WTC11 (cell line): ENCODE results near the gene ETFB. TPM values are rescaled to one million over a fixed set of nuclear protein-coding genes. Genes with fewer than 3 reads are reported as not detected.

Experiments
- ATAC-seq: fragments of 200-7000 bp; cut with Tn5 transposase; 2 replicates; pipeline ENCODE4 v1.10.0; 2021; ENCODE audit warnings: mild to moderate bottlenecking, moderate library complexity
- CTCF ChIA-PET: fragments of 300-600 bp; sonication (Branson Sonifier 250); formaldehyde crosslinking; loops from one replicate; lab custom pipeline; 2021; ENCODE audit warnings: antibody characterized with exemption; lab: Charles Lee
- POLR2A ChIA-PET: fragments of 350-600 bp; sonication (Branson Sonifier 250); formaldehyde crosslinking; loops from one replicate; lab custom pipeline; 2021; ENCODE audit warnings: antibody characterized with exemption; lab: Charles Lee
- DNase-seq: peaks from one replicate; pipeline ENCODE4 v3.0.0; 2021; ENCODE audit warnings: low spot score
- H3K27ac Mint-ChIP-seq: 2 replicates; pipeline ENCODE4 v1.8.0; 2021; ENCODE audit warnings: mixed read lengths
- H3K27me3 Mint-ChIP-seq: 2 replicates; pipeline ENCODE4 v1.8.0; 2021; ENCODE audit warnings: low read depth, mild to moderate bottlenecking, moderate library complexity, mixed read lengths
- H3K36me3 Mint-ChIP-seq: 2 replicates; pipeline ENCODE4 v1.8.0; 2021; ENCODE audit warnings: mixed read lengths
- H3K4me1 Mint-ChIP-seq: 2 replicates; pipeline ENCODE4 v1.8.0; 2022; ENCODE audit warnings: mixed read lengths
- H3K4me3 Mint-ChIP-seq: 2 replicates; pipeline ENCODE4 v1.8.0; 2021; ENCODE audit warnings: mild to moderate bottlenecking, moderate library complexity, mixed read lengths
- H3K9me3 Mint-ChIP-seq: 2 replicates; pipeline ENCODE4 v1.8.0; 2021; ENCODE audit warnings: mixed read lengths
- CBFB ChIP-seq: sonication (generic); formaldehyde crosslinking; IDR thresholded peaks from 2 replicates; pipeline ENCODE4 v1.8.1; 2022; ENCODE audit warnings: mild to moderate bottlenecking, low read depth, missing genetic modification reagents
- KAT7 ChIP-seq: sonication (generic); formaldehyde crosslinking; IDR thresholded peaks from 2 replicates; pipeline ENCODE4 v1.8.1; 2023; ENCODE audit warnings: missing genetic modification reagents, mild to moderate bottlenecking, borderline replicate concordance
- PRRX2 ChIP-seq: fragments of 250-450 bp; sonication (Bioruptor Pico); IDR thresholded peaks from 2 replicates; pipeline ENCODE4 v1.8.0; 2021; ENCODE audit warnings: mild to moderate bottlenecking
- TEAD1 ChIP-seq: sonication (generic); formaldehyde crosslinking; IDR thresholded peaks from 2 replicates; pipeline ENCODE4 v1.8.0; 2022; ENCODE audit warnings: mild to moderate bottlenecking, missing genetic modification reagents
- TEAD4 ChIP-seq: sonication (generic); formaldehyde crosslinking; IDR thresholded peaks from 2 replicates; pipeline ENCODE4 v1.8.0; 2022; ENCODE audit warnings: mild to moderate bottlenecking, missing genetic modification reagents
- TP53 ChIP-seq: sonication (generic); formaldehyde crosslinking; IDR thresholded peaks from 2 replicates; pipeline ENCODE4 v1.8.1; 2023; ENCODE audit warnings: mild to moderate bottlenecking, missing genetic modification reagents
- ZNF423 ChIP-seq: fragments of 250-450 bp; sonication (Bioruptor Pico); IDR thresholded peaks from 2 replicates; pipeline ENCODE4 v2.1.2; 2022; ENCODE audit warnings: mild to moderate bottlenecking, moderate library complexity
- ZNF671 ChIP-seq: fragments of 250-450 bp; sonication (Bioruptor Pico); IDR thresholded peaks from 2 replicates; pipeline ENCODE4 v1.8.0; 2021; ENCODE audit warnings: mild to moderate bottlenecking
- total RNA-seq: library from RNA; stranded (reverse); gene quantifications from 3 replicates; pipeline ENCODE4 v1.2.3, GENCODE V29; 2021
- TF ChIP-seq, protein P1 (sequence below): fragments of 250-450 bp; sonication (Bioruptor Pico); IDR thresholded peaks from 2 replicates; pipeline ENCODE4 v2.1.2; 2022; ENCODE audit warnings: mild to moderate bottlenecking, moderate library complexity
- TF ChIP-seq, protein P2 (sequence below): sonication (generic); formaldehyde crosslinking; conservative IDR thresholded peaks from 2 replicates; pipeline ENCODE4 v1.8.1; 2022; ENCODE audit warnings: mild to moderate bottlenecking, missing genetic modification reagents
- TF ChIP-seq, protein P3 (sequence below): sonication (generic); formaldehyde crosslinking; IDR thresholded peaks from 2 replicates; pipeline ENCODE4 v1.8.1; 2023; ENCODE audit warnings: mild to moderate bottlenecking, moderate library complexity, missing genetic modification reagents
- TF ChIP-seq, protein P4 (sequence below): sonication (generic); formaldehyde crosslinking; IDR thresholded peaks from 2 replicates; pipeline ENCODE4 v1.8.1; 2022; ENCODE audit warnings: mild to moderate bottlenecking, missing genetic modification reagents, moderate library complexity, borderline replicate concordance
- TF ChIP-seq, protein P5 (sequence below): sonication (generic); formaldehyde crosslinking; IDR thresholded peaks from 2 replicates; pipeline ENCODE4 v1.8.0; 2022; ENCODE audit warnings: mild to moderate bottlenecking, missing genetic modification reagents
- TF ChIP-seq, protein P6 (sequence below): fragments of 250-450 bp; sonication (Bioruptor Pico); IDR thresholded peaks from 2 replicates; pipeline ENCODE4 v1.9.0; 2021; ENCODE audit warnings: mild to moderate bottlenecking, borderline replicate concordance

The ETFB gene
- total RNA-seq, 1 experiment from 2014 or later = 60.6 TPM

DNA sequence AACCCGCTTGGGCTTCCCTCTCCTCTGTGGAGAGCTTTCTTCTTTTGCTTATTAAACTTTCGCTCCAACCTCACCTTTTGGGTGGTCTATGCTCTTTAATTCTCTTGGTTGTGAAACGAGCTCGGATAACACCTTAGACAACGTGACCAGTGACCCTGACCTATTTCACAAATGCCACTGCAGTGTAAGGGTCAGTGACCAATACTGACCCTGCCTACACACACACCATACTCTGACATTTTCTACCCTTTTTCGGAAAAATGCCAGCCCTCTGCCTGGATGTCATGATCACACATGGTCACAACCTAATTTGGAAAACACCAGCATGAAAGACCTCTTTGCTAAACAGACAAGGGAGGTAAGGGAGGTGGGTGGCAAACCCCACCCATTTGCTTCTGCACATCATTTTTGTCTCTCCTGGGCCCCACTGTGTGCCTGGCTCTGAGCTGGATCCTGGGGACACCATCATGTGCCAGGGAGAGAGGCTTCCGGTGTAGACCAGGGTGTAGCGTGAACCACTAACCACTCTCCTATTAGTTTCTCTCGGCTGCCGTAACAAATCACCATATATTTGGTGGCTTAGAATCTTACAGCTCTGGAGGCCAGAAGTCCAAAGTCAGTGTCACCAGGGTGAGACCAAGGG lies 9.9 kb downstream of the ETFB start (continued):
- TF ChIP-seq, protein P1, sequence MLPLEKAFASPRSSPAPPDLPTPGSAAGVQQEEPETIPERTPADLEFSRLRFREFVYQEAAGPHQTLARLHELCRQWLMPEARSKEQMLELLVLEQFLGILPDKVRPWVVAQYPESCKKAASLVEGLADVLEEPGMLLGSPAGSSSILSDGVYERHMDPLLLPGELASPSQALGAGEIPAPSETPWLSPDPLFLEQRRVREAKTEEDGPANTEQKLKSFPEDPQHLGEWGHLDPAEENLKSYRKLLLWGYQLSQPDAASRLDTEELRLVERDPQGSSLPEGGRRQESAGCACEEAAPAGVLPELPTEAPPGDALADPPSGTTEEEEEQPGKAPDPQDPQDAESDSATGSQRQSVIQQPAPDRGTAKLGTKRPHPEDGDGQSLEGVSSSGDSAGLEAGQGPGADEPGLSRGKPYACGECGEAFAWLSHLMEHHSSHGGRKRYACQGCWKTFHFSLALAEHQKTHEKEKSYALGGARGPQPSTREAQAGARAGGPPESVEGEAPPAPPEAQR = no peak
- TF ChIP-seq TEAD1 (CRISPR knock-in tag) (no peak), ZNF423 (CRISPR knock-in tag) (no peak), TEAD4 (CRISPR knock-in tag) (no peak)
- TF ChIP-seq, protein P2, sequence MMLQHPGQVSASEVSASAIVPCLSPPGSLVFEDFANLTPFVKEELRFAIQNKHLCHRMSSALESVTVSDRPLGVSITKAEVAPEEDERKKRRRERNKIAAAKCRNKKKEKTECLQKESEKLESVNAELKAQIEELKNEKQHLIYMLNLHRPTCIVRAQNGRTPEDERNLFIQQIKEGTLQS = no peak

DNA sequence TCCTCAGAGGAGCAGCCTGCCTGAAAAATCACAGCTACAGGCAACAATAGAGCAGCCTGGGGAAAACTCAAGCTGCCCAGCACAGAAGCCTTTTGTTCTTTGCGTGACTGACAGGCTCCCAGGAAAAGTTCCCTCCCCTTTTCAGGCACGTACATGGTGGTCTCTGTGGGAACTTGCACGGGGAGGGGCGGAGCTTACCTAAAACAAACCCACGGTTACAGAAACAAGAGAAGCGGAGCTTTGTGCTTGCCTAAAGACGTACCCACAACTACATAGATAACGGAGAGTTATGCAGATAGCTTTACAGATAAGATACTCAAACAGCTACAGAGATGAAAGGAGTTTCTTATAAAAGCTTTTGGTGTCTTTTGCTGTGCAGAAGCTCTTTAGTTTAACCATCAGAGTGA lies 11.4 kb downstream of the ETFB start:
- DNase-seq = peak; percentile 60
- peaks cover 15% of the 10 kb centered on the region for H3K4me1 Mint-ChIP-seq
- H3K27me3 Mint-ChIP-seq = no peaks in the 10 kb centered on the region
- CTCF ChIA-PET = interaction anchor here (0.8 to 1.7 kb wide), 6 partner anchors 15 to 67 kb away, joined by 3 to 10 read pairs (median 4); partner anchors contain the start of gene C19orf84
- H3K9me3 Mint-ChIP-seq = no peaks in the 10 kb centered on the region
- POLR2A ChIA-PET = interaction anchor here (1.9 kb wide), 1 partner anchor 13 kb away, joined by 6 read pairs; no protein-coding TSS in a partner anchor
- ATAC-seq = peak; percentile 93
- no peak for TF ChIP-seq KAT7 (CRISPR knock-in tag)
- TF ChIP-seq, protein P3, sequence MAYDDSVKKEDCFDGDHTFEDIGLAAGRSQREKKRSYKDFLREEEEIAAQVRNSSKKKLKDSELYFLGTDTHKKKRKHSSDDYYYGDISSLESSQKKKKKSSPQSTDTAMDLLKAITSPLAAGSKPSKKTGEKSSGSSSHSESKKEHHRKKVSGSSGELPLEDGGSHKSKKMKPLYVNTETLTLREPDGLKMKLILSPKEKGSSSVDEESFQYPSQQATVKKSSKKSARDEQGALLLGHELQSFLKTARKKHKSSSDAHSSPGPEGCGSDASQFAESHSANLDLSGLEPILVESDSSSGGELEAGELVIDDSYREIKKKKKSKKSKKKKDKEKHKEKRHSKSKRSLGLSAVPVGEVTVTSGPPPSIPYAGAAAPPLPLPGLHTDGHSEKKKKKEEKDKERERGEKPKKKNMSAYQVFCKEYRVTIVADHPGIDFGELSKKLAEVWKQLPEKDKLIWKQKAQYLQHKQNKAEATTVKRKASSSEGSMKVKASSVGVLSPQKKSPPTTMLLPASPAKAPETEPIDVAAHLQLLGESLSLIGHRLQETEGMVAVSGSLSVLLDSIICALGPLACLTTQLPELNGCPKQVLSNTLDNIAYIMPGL (CRISPR knock-in tag) = no peak
- no peak for TF ChIP-seq ZNF423 (CRISPR knock-in tag)
- no peak for TF ChIP-seq PRRX2
- TF ChIP-seq TP53 = no peak
- TF ChIP-seq ZNF671 (CRISPR knock-in tag) = no peak
- TF ChIP-seq CBFB = no peak
- TF ChIP-seq, protein P4, sequence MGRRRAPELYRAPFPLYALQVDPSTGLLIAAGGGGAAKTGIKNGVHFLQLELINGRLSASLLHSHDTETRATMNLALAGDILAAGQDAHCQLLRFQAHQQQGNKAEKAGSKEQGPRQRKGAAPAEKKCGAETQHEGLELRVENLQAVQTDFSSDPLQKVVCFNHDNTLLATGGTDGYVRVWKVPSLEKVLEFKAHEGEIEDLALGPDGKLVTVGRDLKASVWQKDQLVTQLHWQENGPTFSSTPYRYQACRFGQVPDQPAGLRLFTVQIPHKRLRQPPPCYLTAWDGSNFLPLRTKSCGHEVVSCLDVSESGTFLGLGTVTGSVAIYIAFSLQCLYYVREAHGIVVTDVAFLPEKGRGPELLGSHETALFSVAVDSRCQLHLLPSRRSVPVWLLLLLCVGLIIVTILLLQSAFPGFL (CRISPR knock-in tag) = no peak
- TF ChIP-seq, all 79 proteins: peak for 0
- Mint-ChIP-seq H3K36me3 (peaks cover 5% of the 10 kb centered on the region; the same call in 1 of the 2 replicates), H3K27ac (peak overlapping the region; percentile 34), H3K4me3 (no peak overlapping the region)

DNA sequence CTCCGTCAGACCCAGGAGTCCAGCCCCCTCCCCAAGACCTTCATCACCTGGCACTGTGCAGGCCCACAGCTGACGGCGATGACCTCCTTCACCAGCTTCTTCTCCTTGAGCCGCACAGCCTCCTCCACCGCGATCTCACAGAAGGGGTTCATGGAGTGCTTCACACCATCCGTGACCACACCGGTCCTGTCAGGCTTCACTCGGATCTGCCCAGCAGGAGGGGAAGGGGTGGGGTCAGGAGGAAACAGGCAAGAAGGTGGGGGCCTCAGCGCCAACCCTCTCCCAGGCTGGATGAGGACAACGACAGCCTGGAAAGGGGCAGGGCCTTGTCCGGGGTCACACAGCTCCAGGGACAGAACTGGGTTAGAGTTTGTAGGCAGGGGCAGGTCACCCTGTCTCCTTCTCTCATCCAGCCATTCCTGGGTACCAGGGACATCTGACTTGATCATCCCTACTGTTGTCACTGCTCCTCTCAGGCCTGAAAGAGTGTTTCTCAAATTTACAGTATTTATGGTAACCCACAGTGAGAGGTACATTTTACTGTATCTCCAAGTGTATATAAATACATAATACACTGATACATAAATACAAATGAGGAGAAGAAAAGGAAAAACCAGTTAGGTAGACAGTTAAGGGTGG lies 12.0 kb downstream of the ETFB start:
- peaks cover 15% of the 10 kb centered on the region for H3K4me1 Mint-ChIP-seq
- ATAC-seq (peak; percentile 57), DNase-seq (no peak)
- H3K9me3 Mint-ChIP-seq = no peaks in the 10 kb centered on the region
- POLR2A ChIA-PET = interaction anchor here (1.9 kb wide), 1 partner anchor 14 kb away, joined by 6 read pairs; no protein-coding TSS in a partner anchor
- H3K27ac Mint-ChIP-seq = peak overlapping the region; percentile 35; the same call in 1 of the 2 replicates
- TF ChIP-seq, protein P5, sequence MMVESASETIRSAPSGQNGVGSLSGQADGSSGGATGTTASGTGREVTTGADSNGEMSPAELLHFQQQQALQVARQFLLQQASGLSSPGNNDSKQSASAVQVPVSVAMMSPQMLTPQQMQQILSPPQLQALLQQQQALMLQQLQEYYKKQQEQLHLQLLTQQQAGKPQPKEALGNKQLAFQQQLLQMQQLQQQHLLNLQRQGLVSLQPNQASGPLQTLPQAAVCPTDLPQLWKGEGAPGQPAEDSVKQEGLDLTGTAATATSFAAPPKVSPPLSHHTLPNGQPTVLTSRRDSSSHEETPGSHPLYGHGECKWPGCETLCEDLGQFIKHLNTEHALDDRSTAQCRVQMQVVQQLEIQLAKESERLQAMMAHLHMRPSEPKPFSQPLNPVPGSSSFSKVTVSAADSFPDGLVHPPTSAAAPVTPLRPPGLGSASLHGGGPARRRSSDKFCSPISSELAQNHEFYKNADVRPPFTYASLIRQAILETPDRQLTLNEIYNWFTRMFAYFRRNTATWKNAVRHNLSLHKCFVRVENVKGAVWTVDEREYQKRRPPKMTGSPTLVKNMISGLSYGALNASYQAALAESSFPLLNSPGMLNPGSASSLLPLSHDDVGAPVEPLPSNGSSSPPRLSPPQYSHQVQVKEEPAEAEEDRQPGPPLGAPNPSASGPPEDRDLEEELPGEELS = 0 out of 2 replicates have a peak, but pooled peaks have one; percentile 37
- TF ChIP-seq, protein P6, sequence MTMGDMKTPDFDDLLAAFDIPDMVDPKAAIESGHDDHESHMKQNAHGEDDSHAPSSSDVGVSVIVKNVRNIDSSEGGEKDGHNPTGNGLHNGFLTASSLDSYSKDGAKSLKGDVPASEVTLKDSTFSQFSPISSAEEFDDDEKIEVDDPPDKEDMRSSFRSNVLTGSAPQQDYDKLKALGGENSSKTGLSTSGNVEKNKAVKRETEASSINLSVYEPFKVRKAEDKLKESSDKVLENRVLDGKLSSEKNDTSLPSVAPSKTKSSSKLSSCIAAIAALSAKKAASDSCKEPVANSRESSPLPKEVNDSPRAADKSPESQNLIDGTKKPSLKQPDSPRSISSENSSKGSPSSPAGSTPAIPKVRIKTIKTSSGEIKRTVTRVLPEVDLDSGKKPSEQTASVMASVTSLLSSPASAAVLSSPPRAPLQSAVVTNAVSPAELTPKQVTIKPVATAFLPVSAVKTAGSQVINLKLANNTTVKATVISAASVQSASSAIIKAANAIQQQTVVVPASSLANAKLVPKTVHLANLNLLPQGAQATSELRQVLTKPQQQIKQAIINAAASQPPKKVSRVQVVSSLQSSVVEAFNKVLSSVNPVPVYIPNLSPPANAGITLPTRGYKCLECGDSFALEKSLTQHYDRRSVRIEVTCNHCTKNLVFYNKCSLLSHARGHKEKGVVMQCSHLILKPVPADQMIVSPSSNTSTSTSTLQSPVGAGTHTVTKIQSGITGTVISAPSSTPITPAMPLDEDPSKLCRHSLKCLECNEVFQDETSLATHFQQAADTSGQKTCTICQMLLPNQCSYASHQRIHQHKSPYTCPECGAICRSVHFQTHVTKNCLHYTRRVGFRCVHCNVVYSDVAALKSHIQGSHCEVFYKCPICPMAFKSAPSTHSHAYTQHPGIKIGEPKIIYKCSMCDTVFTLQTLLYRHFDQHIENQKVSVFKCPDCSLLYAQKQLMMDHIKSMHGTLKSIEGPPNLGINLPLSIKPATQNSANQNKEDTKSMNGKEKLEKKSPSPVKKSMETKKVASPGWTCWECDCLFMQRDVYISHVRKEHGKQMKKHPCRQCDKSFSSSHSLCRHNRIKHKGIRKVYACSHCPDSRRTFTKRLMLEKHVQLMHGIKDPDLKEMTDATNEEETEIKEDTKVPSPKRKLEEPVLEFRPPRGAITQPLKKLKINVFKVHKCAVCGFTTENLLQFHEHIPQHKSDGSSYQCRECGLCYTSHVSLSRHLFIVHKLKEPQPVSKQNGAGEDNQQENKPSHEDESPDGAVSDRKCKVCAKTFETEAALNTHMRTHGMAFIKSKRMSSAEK (CRISPR knock-in tag) = no peak
- no peaks in the 10 kb centered on the region for H3K27me3 Mint-ChIP-seq
- no peak overlapping the region for H3K4me3 Mint-ChIP-seq
- H3K36me3 Mint-ChIP-seq = peaks cover 5% of the 10 kb centered on the region; the same call in 1 of the 2 replicates
- CTCF ChIA-PET = interaction anchor here (0.8 to 1.7 kb wide), 6 partner anchors 15 to 68 kb away, joined by 3 to 10 read pairs (median 4); partner anchors contain the start of gene C19orf84
